VCaP (cell line): Measurements from ENCODE around the gene AJM1.
A peak's percentile ranks its signal among the peaks of the same experiment; 100 is the strongest.

Source experiments
- H3K27ac ChIP-seq: fragments of 450-650 bp; 2 replicates; pipeline ENCODE4 v1.5.1; 2017
- TF ChIP-seq, protein P1 (sequence below): fragments of 450-650 bp; conservative IDR thresholded peaks from 2 replicates; pipeline ENCODE4 v1.5.1; 2017; ENCODE audit warnings: mild to moderate bottlenecking, moderate library complexity

The AJM1 gene

DNA sequence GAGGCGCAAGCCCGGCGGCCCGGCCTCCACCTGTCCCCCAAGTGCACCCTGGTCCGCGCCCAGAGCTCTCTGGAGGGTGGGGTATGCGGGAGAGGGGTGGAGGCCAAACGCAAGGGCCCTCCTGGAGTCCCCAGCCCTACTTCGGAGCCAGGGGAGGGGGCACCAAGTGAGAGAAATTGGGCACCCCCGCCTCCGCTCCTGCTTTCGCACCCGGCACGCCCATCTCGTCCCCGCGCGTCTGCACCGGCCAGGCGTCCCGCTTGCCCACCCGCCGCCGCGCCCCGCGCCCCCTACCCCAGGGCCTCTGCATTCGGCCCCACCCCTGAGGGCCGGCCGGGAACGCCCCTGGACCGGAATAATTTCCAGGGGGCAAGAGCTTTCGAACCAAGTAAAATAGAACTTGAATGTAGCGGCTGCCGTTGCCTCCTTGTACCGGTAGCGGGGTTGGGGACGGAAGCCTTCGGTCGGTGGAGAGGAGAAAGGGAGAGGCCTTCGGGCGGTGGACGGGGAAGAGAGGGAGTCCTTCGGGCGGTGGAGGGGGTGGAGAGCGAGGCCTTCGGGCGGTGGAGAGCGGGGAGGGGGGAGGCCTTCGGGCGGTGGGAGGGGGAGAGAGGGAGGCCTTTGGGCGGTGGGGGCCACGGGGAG, 6.2 kb downstream of the AJM1 start:
- peak overlapping the region; percentile 99 for H3K27ac ChIP-seq
- TF ChIP-seq, protein P1, sequence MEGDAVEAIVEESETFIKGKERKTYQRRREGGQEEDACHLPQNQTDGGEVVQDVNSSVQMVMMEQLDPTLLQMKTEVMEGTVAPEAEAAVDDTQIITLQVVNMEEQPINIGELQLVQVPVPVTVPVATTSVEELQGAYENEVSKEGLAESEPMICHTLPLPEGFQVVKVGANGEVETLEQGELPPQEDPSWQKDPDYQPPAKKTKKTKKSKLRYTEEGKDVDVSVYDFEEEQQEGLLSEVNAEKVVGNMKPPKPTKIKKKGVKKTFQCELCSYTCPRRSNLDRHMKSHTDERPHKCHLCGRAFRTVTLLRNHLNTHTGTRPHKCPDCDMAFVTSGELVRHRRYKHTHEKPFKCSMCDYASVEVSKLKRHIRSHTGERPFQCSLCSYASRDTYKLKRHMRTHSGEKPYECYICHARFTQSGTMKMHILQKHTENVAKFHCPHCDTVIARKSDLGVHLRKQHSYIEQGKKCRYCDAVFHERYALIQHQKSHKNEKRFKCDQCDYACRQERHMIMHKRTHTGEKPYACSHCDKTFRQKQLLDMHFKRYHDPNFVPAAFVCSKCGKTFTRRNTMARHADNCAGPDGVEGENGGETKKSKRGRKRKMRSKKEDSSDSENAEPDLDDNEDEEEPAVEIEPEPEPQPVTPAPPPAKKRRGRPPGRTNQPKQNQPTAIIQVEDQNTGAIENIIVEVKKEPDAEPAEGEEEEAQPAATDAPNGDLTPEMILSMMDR, result no peak

DNA sequence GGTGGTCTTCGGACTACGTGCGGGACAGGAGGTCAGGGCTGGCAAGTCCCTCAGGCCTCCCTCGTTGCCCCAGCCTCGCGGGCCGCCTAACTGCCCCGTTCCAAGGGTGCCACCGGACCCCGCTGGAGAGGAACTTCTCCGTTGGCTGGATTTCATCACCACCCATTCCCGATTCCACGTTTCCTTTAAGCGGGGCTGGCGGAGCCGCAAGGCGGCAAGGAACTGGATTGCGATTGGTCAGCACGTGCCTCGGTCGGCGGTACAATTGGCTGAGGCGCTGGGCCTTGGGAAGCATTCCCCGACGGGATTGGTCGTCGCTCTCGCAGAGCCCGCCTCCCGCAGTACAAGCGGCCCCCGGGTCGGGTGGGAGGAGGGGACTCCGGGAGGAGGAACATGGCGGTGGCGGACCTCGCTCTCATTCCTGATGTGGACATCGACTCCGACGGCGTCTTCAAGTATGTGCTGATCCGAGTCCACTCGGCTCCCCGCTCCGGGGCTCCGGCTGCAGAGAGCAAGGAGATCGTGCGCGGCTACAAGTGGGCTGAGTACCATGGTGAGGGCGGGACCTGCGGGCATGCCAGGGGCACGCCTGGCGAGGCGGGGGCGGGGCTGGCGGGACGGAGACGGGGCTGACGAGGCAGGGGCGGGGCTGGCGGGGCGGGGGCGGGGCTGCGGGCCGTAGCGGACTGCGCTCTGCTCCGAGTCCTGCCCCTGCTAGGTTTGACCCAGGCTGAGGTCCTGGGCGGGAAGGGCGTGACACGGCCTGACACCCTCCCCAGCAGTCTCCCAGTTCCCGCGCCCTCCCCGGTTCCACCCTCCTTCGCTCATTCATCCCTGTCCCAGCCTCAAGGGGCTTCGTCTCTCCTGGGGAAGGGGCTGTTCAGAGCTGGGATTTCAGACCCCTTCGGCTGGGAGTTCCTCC, 7.0 kb downstream of the AJM1 start, which contains the start of gene PHPT1:
Gene PHPT1 (plus strand): TSS at position 372 of the 922 bp plus-strand sequence. CDS start 22 bp downstream, at position 394.
- TF ChIP-seq, protein P1, result no peak
- H3K27ac ChIP-seq, result peak within 1 kb of the TSS; percentile 99

DNA sequence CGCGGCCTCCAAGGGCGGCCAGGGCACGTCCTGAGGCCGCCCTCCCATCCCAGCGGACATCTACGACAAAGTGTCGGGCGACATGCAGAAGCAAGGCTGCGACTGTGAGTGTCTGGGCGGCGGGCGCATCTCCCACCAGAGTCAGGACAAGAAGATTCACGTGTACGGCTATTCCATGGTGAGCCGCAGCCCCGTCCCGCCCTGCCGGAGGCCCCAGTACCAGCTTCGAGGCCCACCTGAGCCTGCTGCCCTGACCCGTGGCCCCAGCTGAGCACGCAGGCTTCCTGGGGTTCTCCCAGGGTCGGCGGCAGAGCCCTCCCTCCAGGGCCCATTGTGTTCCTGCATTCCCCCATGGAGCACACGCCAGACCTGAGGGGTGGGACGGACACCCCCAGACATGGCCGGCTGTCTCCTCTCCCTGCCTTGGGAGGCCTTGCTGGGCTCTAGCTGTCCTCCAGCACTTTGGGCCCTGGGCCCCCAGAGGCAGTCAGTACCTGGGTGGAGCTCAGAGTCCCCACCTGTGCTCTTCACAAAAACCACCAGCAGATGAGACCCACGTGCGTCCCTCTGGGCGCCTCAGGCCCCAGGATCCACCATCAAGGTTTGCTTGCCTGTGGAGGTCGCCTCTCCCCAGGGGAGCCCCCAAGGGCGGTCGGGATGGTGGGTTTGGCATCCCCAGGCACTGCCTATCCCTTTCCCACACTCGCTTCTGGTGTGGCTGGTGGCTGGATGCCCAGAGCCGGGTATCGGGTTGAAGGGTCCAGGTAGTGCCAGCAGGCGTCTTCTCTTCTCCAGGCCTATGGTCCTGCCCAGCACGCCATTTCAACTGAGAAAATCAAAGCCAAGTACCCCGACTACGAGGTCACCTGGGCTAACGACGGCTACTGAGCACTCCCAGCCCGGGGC, 7.9 kb downstream of the AJM1 start:
- TF ChIP-seq, protein P1, result no peak
- H3K27ac ChIP-seq, result peak overlapping the region; percentile 99

DNA sequence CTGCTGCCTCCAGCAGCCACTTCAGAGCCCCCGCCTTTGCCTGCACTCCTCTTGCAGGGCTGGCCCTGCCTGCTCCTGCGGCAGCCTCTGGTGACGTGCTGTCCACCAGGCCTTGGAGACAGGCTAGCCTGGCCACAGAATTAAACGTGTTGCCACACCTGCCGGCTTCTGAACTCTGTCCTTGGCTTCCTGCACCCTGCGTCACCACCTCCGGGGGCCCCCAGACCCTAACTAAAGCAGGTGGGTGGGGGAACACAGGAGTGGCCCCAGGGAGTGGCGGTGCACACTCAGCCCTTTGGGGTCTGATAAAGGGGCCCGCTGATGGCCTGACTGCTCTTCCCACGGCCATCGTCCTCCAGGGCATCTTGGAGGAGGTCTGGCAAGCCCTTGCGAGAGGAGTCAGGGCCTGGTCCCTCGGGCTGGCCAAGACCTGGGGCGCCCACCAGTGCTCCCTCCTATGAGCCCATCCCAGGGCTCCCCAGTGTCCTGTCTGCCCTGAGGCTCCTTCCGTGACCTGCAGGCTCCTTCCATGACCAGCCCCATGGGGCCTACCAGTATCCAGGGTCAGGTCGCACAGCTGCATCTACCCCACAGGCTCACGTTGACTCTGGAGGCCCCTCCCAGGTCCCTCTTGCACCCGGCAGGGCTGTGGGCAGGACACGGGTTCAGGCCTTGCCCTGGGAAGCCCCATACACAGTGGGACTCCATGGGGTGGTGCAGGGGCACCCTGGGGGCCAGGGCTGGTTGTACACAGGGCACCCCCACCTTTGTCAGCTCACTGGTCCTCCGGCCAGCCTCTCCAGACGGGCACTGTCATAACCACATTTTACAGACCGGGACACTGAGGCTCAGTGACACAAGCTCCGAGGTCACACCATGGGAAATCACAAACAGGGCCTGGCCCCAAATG, 8.8 kb downstream of the AJM1 start:
- peak overlapping the region; percentile 99; the same call in 1 of the 2 replicates for H3K27ac ChIP-seq
- TF ChIP-seq, protein P1, result no peak

DNA sequence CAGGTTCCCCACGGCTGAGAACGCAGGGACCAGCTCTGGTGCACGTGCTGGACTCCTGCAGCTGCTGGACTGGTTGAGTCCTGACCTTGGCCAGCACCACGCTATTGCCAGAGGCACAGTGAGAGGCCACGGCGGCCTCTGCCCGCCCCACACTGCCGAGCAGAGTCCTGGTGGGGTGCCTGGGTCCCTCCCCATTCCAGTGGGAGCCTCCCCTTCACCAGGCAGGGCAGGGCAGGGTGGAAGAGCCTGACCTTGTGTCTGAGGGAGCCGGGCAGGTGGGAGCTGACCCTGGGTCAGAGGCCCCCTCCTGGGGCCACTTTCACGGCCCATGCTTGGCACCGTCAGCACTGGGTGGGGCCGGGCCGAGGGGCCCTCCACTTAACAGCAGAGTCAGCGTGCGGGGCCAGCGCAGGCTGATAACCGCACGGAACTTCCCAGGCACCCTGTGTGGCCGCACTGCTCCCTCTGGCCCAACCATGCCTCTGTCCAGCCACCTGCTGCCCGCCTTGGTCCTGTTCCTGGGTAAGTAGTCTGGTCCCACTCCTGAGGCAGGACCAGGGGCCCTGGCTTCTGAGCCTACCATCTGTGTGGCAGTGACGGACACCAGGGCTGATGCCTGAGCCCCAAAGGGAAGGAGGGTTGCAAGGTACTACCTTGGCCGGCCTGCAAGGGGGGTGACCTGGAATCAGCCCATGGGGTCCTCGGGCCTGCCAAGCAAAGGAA, 9.8 kb downstream of the AJM1 start, which contains the start of gene MAMDC4:
Gene MAMDC4 (plus strand): TSS at position 406 of the 723 bp plus-strand sequence. CDS start 71 bp downstream, at position 477.
- no peak within 1 kb of the TSS for H3K27ac ChIP-seq
- TF ChIP-seq, protein P1, result no peak
